ENCODE data around the gene BLOC1S2.
"Not testable (repeated sequence)": the region's sequence is repeated elsewhere in the genome, so short reads cannot be mapped to it uniquely, and the experiment has no call there.

The BLOC1S2 gene

DNA sequence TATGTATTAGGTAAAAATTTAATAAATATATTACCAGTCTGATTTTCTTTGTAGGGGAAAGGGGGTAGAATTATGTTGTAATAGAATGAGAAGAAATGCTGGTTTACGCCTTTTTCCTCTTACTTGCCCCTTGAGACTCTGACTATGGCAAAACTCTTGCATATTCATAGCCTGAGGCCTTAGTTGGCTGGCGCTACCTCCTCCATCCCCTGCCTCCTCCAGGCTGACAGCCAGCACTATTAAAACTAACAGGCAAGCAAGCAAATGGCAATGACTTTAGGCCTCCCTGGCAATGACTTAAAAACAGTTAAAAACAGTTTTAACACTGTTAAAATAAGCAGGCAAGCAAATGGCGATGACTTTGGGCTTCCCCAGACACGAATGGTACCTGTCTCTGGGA lies 29.1 kb upstream of the BLOC1S2 start:
- no peak overlapping the region for H3K4me3 ChIP-seq (ENCODE audit: low read length)
- no peak overlapping the region for H3K9ac ChIP-seq (ENCODE audit: low read length)
- H3K27me3 ChIP-seq (ENCODE audit: control insufficient read depth, insufficient read depth, low read length), result no peaks in the 10 kb centered on the region
- H3K36me3 ChIP-seq (ENCODE audit: control insufficient read depth, insufficient read depth, low read length), result no peaks in the 10 kb centered on the region
- H3K4me1 ChIP-seq (ENCODE audit: control insufficient read depth, insufficient read depth, low read length), result peaks cover 27% of the 10 kb centered on the region
- no peaks in the 10 kb centered on the region for H3K9me3 ChIP-seq (ENCODE audit: control insufficient read depth, low read length)

DNA sequence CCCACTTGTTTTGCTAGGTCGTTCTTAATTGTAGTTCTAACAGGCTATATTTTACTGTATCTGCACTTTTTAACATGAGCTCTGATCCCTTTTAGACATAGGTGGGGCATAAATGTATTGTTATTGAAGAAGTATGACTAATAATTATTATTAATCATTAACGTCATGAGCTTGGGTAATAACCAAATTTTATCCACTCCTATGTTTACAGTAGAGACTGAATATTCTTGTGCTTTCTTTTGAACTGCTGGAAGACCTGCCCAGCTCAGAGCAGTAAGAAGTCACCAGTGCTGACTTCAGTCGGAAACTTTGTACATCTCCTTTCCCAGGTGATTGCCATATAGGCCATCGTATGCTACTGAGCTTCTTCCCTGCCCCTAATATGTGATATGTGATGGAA lies 24.8 kb upstream of the BLOC1S2 start:
- no peak overlapping the region for H3K4me3 ChIP-seq (ENCODE audit: low read length)
- H3K9me3 ChIP-seq (ENCODE audit: control insufficient read depth, low read length), result no peaks in the 10 kb centered on the region
- H3K27me3 ChIP-seq (ENCODE audit: control insufficient read depth, insufficient read depth, low read length), result no peaks in the 10 kb centered on the region
- H3K4me1 ChIP-seq (ENCODE audit: control insufficient read depth, insufficient read depth, low read length), result peaks cover 29% of the 10 kb centered on the region
- no peak overlapping the region for H3K9ac ChIP-seq (ENCODE audit: low read length)
- no peaks in the 10 kb centered on the region for H3K36me3 ChIP-seq (ENCODE audit: control insufficient read depth, insufficient read depth, low read length)

DNA sequence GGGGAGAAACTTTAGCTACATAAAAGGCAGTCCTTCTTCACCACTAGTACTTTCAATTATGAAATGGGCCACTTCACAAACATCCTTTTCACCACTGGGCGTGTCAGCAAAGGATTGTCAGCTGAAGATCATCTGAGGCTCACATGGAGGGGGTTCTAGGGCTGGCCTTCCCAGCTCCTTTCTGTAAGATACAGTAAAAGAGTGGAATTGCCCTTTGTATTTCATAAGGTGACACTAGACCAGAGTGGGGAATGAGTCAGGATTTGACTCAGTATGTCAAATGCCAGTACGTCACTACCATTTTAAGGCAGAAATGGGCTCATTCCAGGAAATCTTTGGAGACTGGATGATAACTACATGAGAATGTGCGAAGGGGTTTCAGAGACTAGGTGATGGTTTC lies 21.2 kb upstream of the BLOC1S2 start:
- H3K4me1 ChIP-seq (ENCODE audit: control insufficient read depth, insufficient read depth, low read length), result peaks cover 19% of the 10 kb centered on the region
- H3K4me3 ChIP-seq (ENCODE audit: low read length), result no peak overlapping the region
- no peaks in the 10 kb centered on the region for H3K27me3 ChIP-seq (ENCODE audit: control insufficient read depth, insufficient read depth, low read length)
- H3K36me3 ChIP-seq (ENCODE audit: control insufficient read depth, insufficient read depth, low read length), result no peaks in the 10 kb centered on the region
- no peaks in the 10 kb centered on the region for H3K9me3 ChIP-seq (ENCODE audit: control insufficient read depth, low read length)
- H3K9ac ChIP-seq (ENCODE audit: low read length), result no peak overlapping the region

DNA sequence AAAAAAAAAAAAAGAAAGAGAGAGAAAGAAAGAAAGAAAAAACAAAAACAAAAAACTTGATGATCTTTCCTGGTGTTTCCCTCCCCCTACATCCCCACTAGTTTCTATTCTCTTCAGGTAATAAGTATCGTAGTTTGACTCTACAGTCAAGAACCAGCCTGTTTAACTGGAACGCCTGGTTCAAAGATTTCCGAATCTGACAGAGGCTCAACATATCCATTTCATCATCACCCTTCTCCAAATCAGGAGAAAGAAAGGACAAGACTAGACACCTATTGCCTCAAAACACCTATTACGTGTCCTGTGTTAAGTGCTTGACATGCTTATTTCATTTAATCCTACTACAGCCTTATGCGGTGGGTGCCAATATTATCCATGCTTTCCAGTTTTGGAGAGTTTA lies 20.4 kb upstream of the BLOC1S2 start:
- Histone ChIP-seq H3K4me1 (ENCODE audit: control insufficient read depth, insufficient read depth, low read length) (peaks cover 10% of the 10 kb centered on the region), H3K36me3 (ENCODE audit: control insufficient read depth, insufficient read depth, low read length) (no peaks in the 10 kb centered on the region), H3K27me3 (ENCODE audit: control insufficient read depth, insufficient read depth, low read length) (no peaks in the 10 kb centered on the region), H3K9me3 (ENCODE audit: control insufficient read depth, low read length) (no peaks in the 10 kb centered on the region), H3K9ac (ENCODE audit: low read length) (no peak overlapping the region), H3K4me3 (ENCODE audit: low read length) (no peak overlapping the region)

DNA sequence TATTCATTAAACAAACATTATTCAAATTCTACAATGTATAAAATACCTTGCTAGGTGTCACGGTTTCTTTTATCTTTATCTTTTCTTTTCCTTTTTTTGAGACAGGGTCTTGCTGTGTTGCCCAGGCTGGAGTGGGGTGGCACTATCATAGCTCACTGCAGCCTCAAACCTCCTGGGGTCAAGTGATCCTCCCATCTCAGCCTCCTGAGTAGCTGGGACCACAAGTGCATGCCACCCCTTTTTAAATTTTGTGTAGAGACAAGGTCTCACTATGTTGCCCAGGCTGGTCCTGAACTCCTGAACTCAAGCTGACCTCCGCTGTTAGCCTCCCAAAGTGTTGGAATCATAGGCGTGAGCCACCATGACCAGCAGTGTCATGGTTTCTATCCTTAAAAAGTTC lies 17.9 kb upstream of the BLOC1S2 start:
- H3K9ac ChIP-seq (ENCODE audit: low read length), result no peak overlapping the region
- H3K4me3 ChIP-seq (ENCODE audit: low read length), result no peak overlapping the region
- no peaks in the 10 kb centered on the region for H3K36me3 ChIP-seq (ENCODE audit: control insufficient read depth, insufficient read depth, low read length)
- H3K4me1 ChIP-seq (ENCODE audit: control insufficient read depth, insufficient read depth, low read length), result no peaks in the 10 kb centered on the region
- H3K9me3 ChIP-seq (ENCODE audit: control insufficient read depth, low read length), result no peaks in the 10 kb centered on the region
- no peaks in the 10 kb centered on the region for H3K27me3 ChIP-seq (ENCODE audit: control insufficient read depth, insufficient read depth, low read length)

DNA sequence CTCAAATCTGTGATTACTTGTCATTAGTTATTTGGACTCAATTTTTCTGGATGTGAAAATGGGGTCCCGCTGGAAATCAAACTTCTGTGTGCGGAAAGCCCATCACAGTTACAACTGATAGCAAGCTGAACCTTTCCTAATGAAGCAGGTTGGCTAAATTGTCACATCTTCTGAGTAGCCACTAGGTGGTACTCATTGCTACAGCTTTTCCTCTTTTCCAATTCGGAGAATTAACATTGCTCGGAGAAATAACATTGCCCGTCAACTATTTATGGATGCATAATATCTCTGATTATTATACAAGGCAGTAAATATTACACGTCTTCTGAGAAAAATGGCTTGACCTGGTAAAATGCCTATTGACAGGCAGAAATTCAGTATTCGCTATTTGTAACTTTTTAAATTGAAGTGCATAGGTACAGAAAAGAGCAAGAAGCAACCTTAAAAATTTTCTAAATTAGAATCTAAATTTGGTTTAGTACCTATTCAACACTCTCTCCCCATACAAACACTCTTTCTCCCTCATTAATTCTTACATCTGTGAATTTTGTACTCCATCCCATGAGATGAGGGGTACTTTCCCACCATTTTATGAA lies 17.3 kb upstream of the BLOC1S2 start:
- Histone ChIP-seq H3K4me1 (ENCODE audit: control insufficient read depth, insufficient read depth, low read length) (no peaks in the 10 kb centered on the region), H3K9me3 (ENCODE audit: control insufficient read depth, low read length) (no peaks in the 10 kb centered on the region), H3K27me3 (ENCODE audit: control insufficient read depth, insufficient read depth, low read length) (no peaks in the 10 kb centered on the region), H3K4me3 (ENCODE audit: low read length) (no peak overlapping the region), H3K36me3 (ENCODE audit: control insufficient read depth, insufficient read depth, low read length) (no peaks in the 10 kb centered on the region), H3K9ac (ENCODE audit: low read length) (no peak overlapping the region)

DNA sequence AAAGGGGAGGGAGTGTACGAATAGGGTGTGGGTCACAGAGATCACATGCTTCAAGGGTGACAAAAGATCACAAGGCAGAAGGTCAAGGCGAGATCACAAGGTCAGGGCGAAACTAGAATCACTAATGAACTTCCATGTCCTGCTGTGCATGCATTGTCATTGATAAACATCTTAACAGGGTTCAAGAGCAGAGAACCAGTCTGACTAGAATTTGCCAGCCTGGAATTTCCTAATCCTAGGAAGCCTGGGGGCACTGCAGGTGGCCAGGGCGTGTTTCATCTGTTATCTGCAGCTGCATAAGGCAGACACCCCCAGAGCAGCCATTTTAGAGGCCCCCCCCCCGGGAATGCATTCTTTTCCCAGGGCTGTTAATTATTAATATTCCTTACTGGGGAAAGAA lies 14.6 kb upstream of the BLOC1S2 start:
- H3K4me1 ChIP-seq (ENCODE audit: control insufficient read depth, insufficient read depth, low read length); H3K9me3 ChIP-seq (ENCODE audit: control insufficient read depth, low read length); H3K9ac ChIP-seq (ENCODE audit: low read length); H3K27me3 ChIP-seq (ENCODE audit: control insufficient read depth, insufficient read depth, low read length); H3K4me3 ChIP-seq (ENCODE audit: low read length); H3K36me3 ChIP-seq (ENCODE audit: control insufficient read depth, insufficient read depth, low read length): not testable (repeated sequence)

DNA sequence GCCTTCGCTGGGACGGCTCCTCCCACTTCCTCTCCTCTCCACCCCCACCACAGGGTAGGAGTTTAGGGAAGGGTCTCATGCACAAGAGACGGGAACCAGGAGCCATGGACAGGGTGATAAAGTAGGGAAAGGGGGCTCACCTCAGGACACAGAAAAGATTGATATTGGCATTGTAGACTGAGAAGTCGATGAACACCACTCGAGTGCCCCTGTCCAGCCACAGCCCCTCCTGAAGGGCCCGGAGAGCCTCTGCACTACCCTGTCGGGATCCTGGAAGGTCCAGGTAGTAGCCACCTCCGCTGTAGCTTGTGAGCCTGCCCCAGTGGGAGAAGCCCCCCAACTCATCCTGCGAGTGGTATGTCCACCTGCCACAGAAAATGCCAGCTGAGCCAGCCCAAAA lies 10.8 kb upstream of the BLOC1S2 start:
- no peak overlapping the region for H3K4me3 ChIP-seq (ENCODE audit: low read length)
- no peak overlapping the region for H3K9ac ChIP-seq (ENCODE audit: low read length)
- no peaks in the 10 kb centered on the region for H3K9me3 ChIP-seq (ENCODE audit: control insufficient read depth, low read length)
- H3K4me1 ChIP-seq (ENCODE audit: control insufficient read depth, insufficient read depth, low read length), result no peaks in the 10 kb centered on the region
- H3K36me3 ChIP-seq (ENCODE audit: control insufficient read depth, insufficient read depth, low read length), result no peaks in the 10 kb centered on the region
- no peaks in the 10 kb centered on the region for H3K27me3 ChIP-seq (ENCODE audit: control insufficient read depth, insufficient read depth, low read length)

DNA sequence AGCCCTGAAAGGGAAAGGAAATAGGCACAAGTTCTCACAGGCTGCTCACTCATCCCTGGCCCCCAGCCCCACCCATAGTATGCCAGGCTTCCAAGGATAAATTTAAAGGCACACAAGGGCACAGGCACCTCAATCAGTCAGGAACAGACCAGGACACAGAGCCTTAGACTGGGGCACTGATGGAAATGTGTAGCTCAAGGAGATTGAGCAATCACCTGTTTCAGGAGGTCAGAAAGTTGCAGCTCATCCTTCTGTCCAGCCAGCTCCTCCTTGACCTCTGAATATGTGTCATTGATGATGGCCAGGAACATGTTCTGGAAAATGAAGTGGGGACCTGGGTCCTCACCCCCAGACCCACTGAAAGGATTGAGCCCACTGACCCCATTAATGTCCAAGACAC lies 6.6 kb upstream of the BLOC1S2 start:
- Histone ChIP-seq H3K9ac (ENCODE audit: low read length) (no peak overlapping the region), H3K4me1 (ENCODE audit: control insufficient read depth, insufficient read depth, low read length) (no peaks in the 10 kb centered on the region), H3K4me3 (ENCODE audit: low read length) (no peak overlapping the region), H3K27me3 (ENCODE audit: control insufficient read depth, insufficient read depth, low read length) (no peaks in the 10 kb centered on the region), H3K36me3 (ENCODE audit: control insufficient read depth, insufficient read depth, low read length) (no peaks in the 10 kb centered on the region), H3K9me3 (ENCODE audit: control insufficient read depth, low read length) (no peaks in the 10 kb centered on the region)

DNA sequence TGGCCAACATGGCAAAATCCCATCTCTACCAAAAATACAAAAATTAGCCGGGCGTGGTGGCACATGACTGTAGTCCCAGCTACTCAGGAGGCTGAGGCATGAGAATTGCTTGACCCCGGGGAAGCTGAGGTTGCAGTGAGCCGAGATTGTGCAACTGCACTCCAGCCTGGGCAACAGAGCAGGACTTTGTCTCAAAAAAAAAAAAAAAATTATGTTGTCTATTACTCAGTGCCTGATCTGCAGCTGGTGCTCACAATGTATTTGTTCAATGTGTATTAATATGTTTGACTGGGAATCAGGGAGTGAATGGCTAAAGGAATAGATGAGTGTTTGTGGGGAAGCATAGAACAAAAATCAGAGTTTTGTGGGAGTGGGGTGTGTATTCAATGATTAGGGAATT lies 5.8 kb upstream of the BLOC1S2 start:
- not testable (repeated sequence) for H3K9me3 ChIP-seq (ENCODE audit: control insufficient read depth, low read length); H3K9ac ChIP-seq (ENCODE audit: low read length); H3K4me1 ChIP-seq (ENCODE audit: control insufficient read depth, insufficient read depth, low read length); H3K27me3 ChIP-seq (ENCODE audit: control insufficient read depth, insufficient read depth, low read length); H3K36me3 ChIP-seq (ENCODE audit: control insufficient read depth, insufficient read depth, low read length); H3K4me3 ChIP-seq (ENCODE audit: low read length)

DNA sequence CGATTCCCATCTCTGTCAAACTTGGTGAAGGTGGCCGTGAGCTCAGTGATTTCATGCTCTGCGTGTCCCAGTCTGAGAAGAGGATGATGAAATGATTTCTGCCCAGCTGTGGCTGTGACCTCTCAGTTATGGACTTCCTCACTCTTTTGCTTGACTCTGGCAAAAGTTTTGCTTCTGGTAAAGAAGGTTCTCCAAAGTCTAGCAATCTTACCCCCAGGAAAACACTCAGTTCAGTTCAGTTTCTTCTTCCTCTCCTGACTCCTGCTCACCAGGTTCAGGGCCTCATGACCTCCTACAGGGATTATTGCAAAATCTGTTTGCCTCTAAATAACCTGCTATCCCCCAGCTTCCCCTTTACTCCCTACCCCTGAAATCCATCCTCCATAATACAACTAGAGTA lies 4.9 kb upstream of the BLOC1S2 start:
- no peaks in the 10 kb centered on the region for H3K36me3 ChIP-seq (ENCODE audit: control insufficient read depth, insufficient read depth, low read length)
- no peak overlapping the region for H3K4me3 ChIP-seq (ENCODE audit: low read length)
- no peaks in the 10 kb centered on the region for H3K9me3 ChIP-seq (ENCODE audit: control insufficient read depth, low read length)
- peaks cover 5% of the 10 kb centered on the region for H3K4me1 ChIP-seq (ENCODE audit: control insufficient read depth, insufficient read depth, low read length)
- H3K9ac ChIP-seq (ENCODE audit: low read length), result no peak overlapping the region
- H3K27me3 ChIP-seq (ENCODE audit: control insufficient read depth, insufficient read depth, low read length), result no peaks in the 10 kb centered on the region

DNA sequence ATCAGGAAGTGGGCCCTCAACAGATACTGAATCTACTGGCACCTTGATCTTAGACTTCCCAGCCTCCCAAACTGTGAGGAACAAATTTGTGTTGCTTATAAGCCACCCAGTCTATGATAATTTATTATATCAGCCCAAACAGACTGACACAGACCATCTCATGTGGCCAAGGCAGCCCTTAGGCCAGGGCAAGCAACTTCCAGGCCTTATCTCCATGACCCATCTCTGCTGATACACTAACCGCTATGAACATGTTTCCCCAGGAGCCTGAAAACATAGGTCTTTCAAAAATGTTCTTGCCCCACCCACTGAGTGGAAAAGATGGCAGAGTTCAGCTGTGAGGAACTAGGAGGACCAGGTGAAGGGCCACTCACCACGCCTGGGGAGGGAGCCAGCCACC lies 3.2 kb upstream of the BLOC1S2 start:
- no peaks in the 10 kb centered on the region for H3K9me3 ChIP-seq (ENCODE audit: control insufficient read depth, low read length)
- H3K27me3 ChIP-seq (ENCODE audit: control insufficient read depth, insufficient read depth, low read length), result no peaks in the 10 kb centered on the region
- no peak overlapping the region for H3K9ac ChIP-seq (ENCODE audit: low read length)
- no peaks in the 10 kb centered on the region for H3K36me3 ChIP-seq (ENCODE audit: control insufficient read depth, insufficient read depth, low read length)
- peaks cover 13% of the 10 kb centered on the region for H3K4me1 ChIP-seq (ENCODE audit: control insufficient read depth, insufficient read depth, low read length)
- H3K4me3 ChIP-seq (ENCODE audit: low read length), result no peak overlapping the region

DNA sequence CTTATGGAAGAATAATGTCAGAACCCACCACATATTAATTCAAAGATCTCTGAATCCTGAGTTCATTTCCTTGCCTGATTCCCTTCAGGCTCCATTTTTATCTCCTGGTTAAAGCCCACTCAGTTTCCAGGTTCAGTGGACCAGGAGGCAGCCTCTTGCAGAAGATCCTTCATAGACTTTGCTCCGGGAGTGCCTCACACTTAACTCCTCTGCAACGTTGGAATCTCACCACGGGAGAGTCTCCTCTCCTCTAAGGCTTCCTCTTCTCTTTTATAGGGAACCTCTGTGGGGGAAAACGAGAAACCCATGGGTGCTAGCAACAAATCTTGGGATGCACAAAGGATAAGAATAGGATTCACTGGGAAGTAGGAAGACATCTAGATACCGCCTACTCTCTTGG lies 1.7 kb upstream of the BLOC1S2 start:
- H3K9me3 ChIP-seq (ENCODE audit: control insufficient read depth, low read length), result no peaks in the 10 kb centered on the region

More for the DNA sequence above, 1.7 kb upstream of the BLOC1S2 start:
- H3K36me3 ChIP-seq (ENCODE audit: control insufficient read depth, insufficient read depth, low read length), result no peaks in the 10 kb centered on the region
- no peak overlapping the region for H3K9ac ChIP-seq (ENCODE audit: low read length)
- H3K4me1 ChIP-seq (ENCODE audit: control insufficient read depth, insufficient read depth, low read length), result peaks cover 13% of the 10 kb centered on the region
- H3K27me3 ChIP-seq (ENCODE audit: control insufficient read depth, insufficient read depth, low read length), result no peaks in the 10 kb centered on the region
- H3K4me3 ChIP-seq (ENCODE audit: low read length), result no peak overlapping the region
